Measurements from ENCODE around the gene C8A. TPM values are rescaled to one million over a fixed set of nuclear protein-coding genes. Genes with fewer than 3 reads are reported as not detected.

The C8A gene
- total RNA-seq, 1 experiment from 2014 or later, result not detected

GRCh38 chr1:56894014-56894413, 39.4 kb downstream of the C8A start:
- no peak for DNase-seq
- Histone ChIP-seq H3K27ac (no peak overlapping the region), H3K36me3 (no peaks in the 10 kb centered on the region), H3K9me3 (replicated peaks) (no peaks in the 10 kb centered on the region), H3K4me3 (no peak overlapping the region), H3K27me3 (peaks cover 6% of the 10 kb centered on the region), H3K4me1 (no peaks in the 10 kb centered on the region)

GRCh38 chr1:56897150-56898004, 42.8 kb downstream of the C8A start:
- Histone ChIP-seq H3K27me3 (no peaks in the 10 kb centered on the region; the same call in 1 of the 2 replicates), H3K9me3 (replicated peaks) (no peaks in the 10 kb centered on the region), H3K4me3 (no peak overlapping the region), H3K4me1 (no peaks in the 10 kb centered on the region), H3K27ac (no peak overlapping the region), H3K36me3 (no peaks in the 10 kb centered on the region)
- no peak for DNase-seq

GRCh38 chr1:56898005-56898373, 43.4 kb downstream of the C8A start:
- Histone ChIP-seq H3K4me1 (no peaks in the 10 kb centered on the region), H3K27ac (no peak overlapping the region), H3K4me3 (no peak overlapping the region), H3K27me3 (no peaks in the 10 kb centered on the region; the same call in 1 of the 2 replicates), H3K36me3 (no peaks in the 10 kb centered on the region), H3K9me3 (replicated peaks) (no peaks in the 10 kb centered on the region)
- DNase-seq, result no peak

GRCh38 chr1:56898879-56899278, 44.3 kb downstream of the C8A start:
- Histone ChIP-seq H3K4me3 (no peak overlapping the region), H3K27ac (no peak overlapping the region), H3K27me3 (no peaks in the 10 kb centered on the region; the same call in 1 of the 2 replicates), H3K4me1 (no peaks in the 10 kb centered on the region), H3K9me3 (replicated peaks) (no peaks in the 10 kb centered on the region), H3K36me3 (no peaks in the 10 kb centered on the region)
- no peak for DNase-seq

GRCh38 chr1:56901716-56902115, 47.1 kb downstream of the C8A start:
- H3K27me3 ChIP-seq, result no peaks in the 10 kb centered on the region
- no peak for DNase-seq

GRCh38 chr1:56903778-56904177, 49.2 kb downstream of the C8A start:
- Histone ChIP-seq H3K4me3 (no peak overlapping the region), H3K9me3 (replicated peaks) (no peaks in the 10 kb centered on the region), H3K4me1 (no peaks in the 10 kb centered on the region), H3K27me3 (no peaks in the 10 kb centered on the region), H3K36me3 (no peaks in the 10 kb centered on the region), H3K27ac (no peak overlapping the region)
- DNase-seq, result no peak

More at GRCh38 chr1:56901716-56902115, 47.1 kb downstream of the C8A start:
- Histone ChIP-seq H3K9me3 (replicated peaks) (no peaks in the 10 kb centered on the region), H3K4me1 (no peaks in the 10 kb centered on the region), H3K27ac (no peak overlapping the region), H3K36me3 (no peaks in the 10 kb centered on the region), H3K4me3 (no peak overlapping the region)

- no peaks in the 10 kb centered on the region for H3K27me3 ChIP-seq
- no peaks in the 10 kb centered on the region for H3K9me3 ChIP-seq (replicated peaks)
- no peak overlapping the region for H3K27ac ChIP-seq
- DNase-seq, result no peak
- H3K4me1 ChIP-seq, result no peaks in the 10 kb centered on the region
- H3K4me3 ChIP-seq, result no peak overlapping the region
- no peaks in the 10 kb centered on the region for H3K36me3 ChIP-seq
These were observed 50.2 kb downstream of the C8A start for GRCh38 chr1:56904663-56905397.

GRCh38 chr1:56905667-56906066, 51.1 kb downstream of the C8A start:
- Histone ChIP-seq H3K36me3 (no peaks in the 10 kb centered on the region), H3K9me3 (replicated peaks) (no peaks in the 10 kb centered on the region), H3K4me3 (no peak overlapping the region), H3K27ac (no peak overlapping the region), H3K27me3 (no peaks in the 10 kb centered on the region), H3K4me1 (no peaks in the 10 kb centered on the region)
- DNase-seq, result no peak

GRCh38 chr1:56908619-56909221, 54.1 kb downstream of the C8A start:
- no peak overlapping the region for H3K27ac ChIP-seq
- H3K27me3 ChIP-seq, result 0 out of 2 replicates have a peak, but pooled peaks cover 3% of the 10 kb centered on the region
- no peaks in the 10 kb centered on the region for H3K36me3 ChIP-seq
- H3K9me3 ChIP-seq (replicated peaks), result no peaks in the 10 kb centered on the region
- H3K4me3 ChIP-seq, result no peak overlapping the region
- DNase-seq, result no peak
- no peaks in the 10 kb centered on the region for H3K4me1 ChIP-seq

- no peak for DNase-seq
- H3K4me3 ChIP-seq, result no peak overlapping the region
- H3K4me1 ChIP-seq, result no peaks in the 10 kb centered on the region
- H3K27me3 ChIP-seq, result 0 out of 2 replicates have a peak, but pooled peaks cover 3% of the 10 kb centered on the region
- no peaks in the 10 kb centered on the region for H3K9me3 ChIP-seq (replicated peaks)
- no peak overlapping the region for H3K27ac ChIP-seq
- H3K36me3 ChIP-seq, result no peaks in the 10 kb centered on the region
These were observed 55.9 kb downstream of the C8A start for GRCh38 chr1:56910441-56910985.

GRCh38 chr1:56911098-56911938, 56.7 kb downstream of the C8A start:
- Histone ChIP-seq H3K27me3 (0 out of 2 replicates have a peak, but pooled peaks cover 3% of the 10 kb centered on the region), H3K9me3 (replicated peaks) (no peaks in the 10 kb centered on the region), H3K4me3 (no peak overlapping the region), H3K36me3 (no peaks in the 10 kb centered on the region), H3K27ac (no peak overlapping the region), H3K4me1 (no peaks in the 10 kb centered on the region)
- DNase-seq, result no peak

- H3K36me3 ChIP-seq, result no peaks in the 10 kb centered on the region
- DNase-seq, result no peak
- H3K27me3 ChIP-seq, result 0 out of 2 replicates have a peak, but pooled peaks cover 3% of the 10 kb centered on the region
- H3K27ac ChIP-seq, result no peak overlapping the region
- no peaks in the 10 kb centered on the region for H3K4me1 ChIP-seq
- H3K9me3 ChIP-seq (replicated peaks), result no peaks in the 10 kb centered on the region
- H3K4me3 ChIP-seq, result no peak overlapping the region
These were observed 57.7 kb downstream of the C8A start for GRCh38 chr1:56912325-56912724.

- DNase-seq, result no peak
- H3K36me3 ChIP-seq, result no peaks in the 10 kb centered on the region
- no peak overlapping the region for H3K27ac ChIP-seq
- H3K4me1 ChIP-seq, result no peaks in the 10 kb centered on the region
- H3K9me3 ChIP-seq (replicated peaks), result no peaks in the 10 kb centered on the region
- no peak overlapping the region for H3K4me3 ChIP-seq
- H3K27me3 ChIP-seq, result 0 out of 2 replicates have a peak, but pooled peaks cover 3% of the 10 kb centered on the region
These were observed 61.4 kb downstream of the C8A start for GRCh38 chr1:56915960-56916359.

GRCh38 chr1:56916630-56917029, 62.0 kb downstream of the C8A start:
- no peaks in the 10 kb centered on the region for H3K36me3 ChIP-seq
- no peaks in the 10 kb centered on the region for H3K9me3 ChIP-seq (replicated peaks)

More at GRCh38 chr1:56916630-56917029, 62.0 kb downstream of the C8A start:
- H3K27me3 ChIP-seq, result 0 out of 2 replicates have a peak, but pooled peaks cover 1% of the 10 kb centered on the region
- H3K4me1 ChIP-seq, result no peaks in the 10 kb centered on the region
- H3K4me3 ChIP-seq, result no peak overlapping the region
- no peak for DNase-seq
- H3K27ac ChIP-seq, result no peak overlapping the region

All from SJCRH30 (cell line).